ENCODE measurements around the gene LIN9.
"Not testable (repeated sequence)": the region's sequence is repeated elsewhere in the genome, so short reads cannot be mapped to it uniquely, and the experiment has no call there.

The LIN9 gene, protein sequence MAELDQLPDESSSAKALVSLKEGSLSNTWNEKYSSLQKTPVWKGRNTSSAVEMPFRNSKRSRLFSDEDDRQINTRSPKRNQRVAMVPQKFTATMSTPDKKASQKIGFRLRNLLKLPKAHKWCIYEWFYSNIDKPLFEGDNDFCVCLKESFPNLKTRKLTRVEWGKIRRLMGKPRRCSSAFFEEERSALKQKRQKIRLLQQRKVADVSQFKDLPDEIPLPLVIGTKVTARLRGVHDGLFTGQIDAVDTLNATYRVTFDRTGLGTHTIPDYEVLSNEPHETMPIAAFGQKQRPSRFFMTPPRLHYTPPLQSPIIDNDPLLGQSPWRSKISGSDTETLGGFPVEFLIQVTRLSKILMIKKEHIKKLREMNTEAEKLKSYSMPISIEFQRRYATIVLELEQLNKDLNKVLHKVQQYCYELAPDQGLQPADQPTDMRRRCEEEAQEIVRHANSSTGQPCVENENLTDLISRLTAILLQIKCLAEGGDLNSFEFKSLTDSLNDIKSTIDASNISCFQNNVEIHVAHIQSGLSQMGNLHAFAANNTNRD

DNA sequence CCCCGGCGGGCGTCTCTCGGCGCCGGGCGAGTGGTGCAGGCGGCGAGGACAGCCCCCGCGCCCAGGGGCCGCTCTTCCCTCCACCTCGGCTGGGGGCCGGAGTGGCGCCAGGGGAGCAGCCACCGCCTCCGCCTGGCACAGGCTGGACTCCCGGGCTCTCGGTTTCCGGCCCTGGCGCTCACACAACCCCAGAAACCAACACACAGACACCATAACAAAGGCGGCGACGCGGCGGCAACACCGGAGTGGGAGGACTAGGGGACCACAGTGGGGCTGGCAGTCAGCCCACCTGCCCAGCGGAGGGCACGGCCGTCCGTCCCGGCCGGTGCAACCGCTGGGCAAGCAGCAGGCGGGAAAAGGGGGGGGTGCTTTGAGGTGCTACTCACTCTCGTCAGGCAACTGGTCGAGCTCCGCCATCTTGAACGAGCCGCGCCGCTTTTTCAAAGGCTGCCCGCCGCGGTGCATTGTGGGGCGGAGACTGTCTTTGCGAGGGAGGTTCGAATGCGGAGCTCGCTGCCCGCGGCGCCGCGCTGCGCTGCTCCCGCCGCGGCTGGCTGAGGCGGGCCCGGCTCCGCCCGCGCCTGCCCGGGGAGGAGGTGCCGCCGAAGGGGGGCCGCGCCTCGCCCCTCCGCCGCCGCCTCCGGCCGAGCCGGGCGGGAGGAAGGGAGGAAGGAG lies at the start of gene LIN9:
LIN9 (minus strand) TSS at position 442 of the 675 bp plus-strand sequence; CDS start at position 417, 25 bp downstream.
- peak; percentile 87 for DNase-seq (ENCODE audit: low read depth)

DNA sequence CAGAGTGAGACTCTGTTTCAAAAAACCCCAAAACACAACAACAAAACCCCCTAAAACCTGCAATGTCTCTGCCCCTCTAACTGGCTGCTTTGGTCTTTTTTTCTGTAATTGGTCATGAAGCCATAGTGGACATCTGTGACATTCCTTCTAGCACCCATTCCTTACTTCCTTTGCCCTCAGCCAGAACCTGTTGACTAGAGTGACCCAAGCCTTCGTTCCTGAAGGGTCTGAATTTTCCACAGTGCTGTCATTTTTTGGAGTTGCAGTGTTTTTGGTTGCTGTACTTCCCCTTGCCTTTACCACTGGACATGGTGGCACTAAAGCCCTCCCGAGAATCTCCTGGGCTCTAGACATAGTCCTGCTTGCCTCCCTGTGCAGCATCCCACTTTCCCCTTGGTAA lies 48.5 kb upstream of the LIN9 start:
- DNase-seq (ENCODE audit: low read depth), result no peak

DNA sequence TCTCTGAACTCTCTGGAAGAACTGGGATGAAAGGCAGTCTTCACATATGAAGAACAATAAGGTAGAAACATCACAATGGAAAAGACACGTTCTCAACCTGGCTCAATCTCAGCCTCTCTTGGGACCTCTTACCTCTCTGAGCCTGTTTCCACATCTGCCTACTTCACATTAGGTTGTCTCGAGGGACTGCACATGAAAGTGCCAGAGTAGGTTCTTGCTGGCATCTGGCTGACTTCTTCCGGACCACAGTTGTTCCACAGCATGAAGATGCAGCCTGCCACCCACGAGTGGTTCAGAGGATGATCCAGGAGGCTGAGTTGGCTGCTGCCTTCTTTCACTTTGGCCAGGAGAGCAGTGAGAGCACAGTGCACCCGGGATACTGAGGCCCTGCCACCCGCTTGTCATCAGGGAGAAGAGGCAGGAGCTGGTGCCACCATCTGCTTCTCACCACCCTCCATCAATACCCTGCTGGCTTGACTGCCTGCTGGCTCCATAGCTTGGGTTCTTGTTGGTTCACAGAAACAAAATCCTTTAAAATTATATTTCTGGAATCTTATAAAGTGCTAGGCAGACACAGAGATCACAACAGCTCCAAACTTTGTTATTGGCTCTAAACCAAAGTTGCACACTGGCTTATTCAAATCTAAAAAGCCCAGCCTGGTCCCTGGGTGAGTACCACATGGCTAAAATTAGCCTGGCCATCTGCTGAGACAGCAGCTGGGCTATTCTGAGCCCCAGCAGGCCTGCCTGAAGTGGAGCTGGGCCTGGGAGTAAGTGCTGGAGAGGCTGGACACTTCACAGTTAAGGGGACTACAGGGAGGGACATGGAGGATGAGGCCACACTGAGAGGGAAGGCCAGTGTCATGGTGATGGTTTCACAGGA lies 46.9 kb upstream of the LIN9 start:
- DNase-seq (ENCODE audit: low read depth), result no peak

GRCh38 chr1:226355016-226355415 lies 46.1 kb upstream of the LIN9 start:
- DNase-seq (ENCODE audit: low read depth), result no peak

DNA sequence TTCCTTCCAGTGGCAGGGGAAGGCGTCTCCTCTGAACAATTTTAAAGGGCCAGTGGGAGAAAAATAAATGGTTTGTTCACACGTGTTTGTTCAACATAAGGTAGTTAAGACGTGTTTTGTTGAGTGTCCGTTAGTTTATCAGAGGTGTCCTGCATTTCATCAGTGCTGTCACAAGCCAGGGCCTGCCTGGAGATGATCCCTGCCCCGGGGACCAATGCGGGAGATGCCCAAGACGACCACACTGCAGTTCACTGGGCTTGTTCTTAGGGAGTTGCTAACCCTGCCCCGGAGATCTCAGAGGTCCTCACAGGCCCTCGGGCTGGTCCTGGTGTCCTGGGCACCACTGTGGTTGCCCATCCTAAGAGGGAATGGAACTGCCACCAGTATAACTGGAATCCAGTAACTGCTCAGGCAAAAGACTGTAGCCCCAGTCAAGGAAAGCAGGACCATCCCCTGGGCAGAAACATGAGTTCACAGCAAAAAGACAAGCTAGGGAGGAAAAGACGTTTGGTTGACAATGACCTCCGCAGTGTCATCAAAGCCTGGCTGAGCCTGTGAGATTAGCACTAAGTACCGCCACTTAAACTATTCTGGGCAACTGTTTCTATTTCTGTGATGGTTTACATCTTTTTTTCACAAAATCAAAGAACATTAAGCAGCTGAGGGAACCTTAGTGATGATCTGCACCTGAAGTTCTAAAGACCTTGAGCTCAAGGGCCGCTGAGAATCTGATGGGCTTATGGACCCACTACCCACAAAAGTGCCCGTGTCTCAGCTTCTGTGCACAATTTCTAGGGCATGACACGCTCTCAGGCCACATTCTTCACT lies 44.9 kb upstream of the LIN9 start:
- DNase-seq (ENCODE audit: low read depth), result no peak

DNA sequence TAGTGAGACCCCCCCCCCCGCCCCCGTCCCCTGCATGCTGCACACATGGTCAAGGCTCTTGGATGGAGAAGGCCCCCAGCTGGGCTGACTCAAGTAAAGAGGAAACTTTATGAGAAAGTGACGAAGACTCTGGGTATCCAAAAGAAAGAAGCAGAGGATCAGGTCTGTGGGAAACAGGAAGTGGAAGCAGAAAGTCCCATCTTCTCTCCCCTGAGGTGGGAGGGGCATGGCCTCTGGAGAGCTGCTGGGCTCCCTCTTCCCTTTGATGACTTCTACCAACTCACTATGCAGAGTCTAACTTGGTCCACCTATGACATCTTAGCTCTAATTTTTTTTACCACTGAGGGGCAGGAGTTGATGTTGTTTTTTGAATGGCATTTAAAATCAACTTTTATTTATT lies 42.7 kb upstream of the LIN9 start:
- DNase-seq (ENCODE audit: low read depth), result no peak

- DNase-seq (ENCODE audit: low read depth), result no peak
Observed at GRCh38 chr1:226350519-226350865, 41.5 kb upstream of the LIN9 start.

DNA sequence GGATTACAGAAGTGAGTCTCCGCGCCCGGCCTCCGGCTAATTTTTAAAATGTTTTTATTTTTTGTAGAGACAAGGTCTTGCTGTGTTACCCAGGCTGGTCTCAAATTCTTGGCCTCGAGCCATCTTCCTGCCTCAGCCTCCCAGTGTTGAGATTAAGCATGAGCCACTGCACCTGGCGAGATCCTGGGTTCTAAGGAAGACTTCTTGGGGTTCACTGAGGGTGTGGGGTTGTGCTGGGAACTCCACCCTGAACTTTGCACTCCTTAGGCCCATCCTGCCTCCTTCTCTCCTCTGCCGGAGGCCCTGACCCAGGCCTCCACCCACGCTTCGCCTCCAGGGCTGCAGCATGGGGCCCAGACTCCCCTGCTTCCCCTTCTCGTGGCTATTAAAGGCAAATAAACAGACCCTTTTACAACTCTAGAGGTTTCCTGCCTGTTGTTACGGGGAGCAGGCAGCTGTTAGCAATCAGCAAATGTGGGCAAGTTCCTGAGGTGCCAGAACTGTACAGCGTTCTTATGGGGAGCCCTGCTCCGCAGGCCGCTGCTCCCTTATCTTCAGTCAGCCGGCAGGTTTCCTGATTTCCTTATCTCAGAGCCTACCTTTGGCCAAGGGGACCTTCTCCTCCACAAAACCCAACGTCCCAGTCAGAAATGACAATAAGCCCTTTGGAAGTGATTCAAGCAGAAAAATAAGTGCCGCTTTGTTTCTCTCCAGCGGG lies 41.0 kb upstream of the LIN9 start:
- no peak for DNase-seq (ENCODE audit: low read depth)

DNA sequence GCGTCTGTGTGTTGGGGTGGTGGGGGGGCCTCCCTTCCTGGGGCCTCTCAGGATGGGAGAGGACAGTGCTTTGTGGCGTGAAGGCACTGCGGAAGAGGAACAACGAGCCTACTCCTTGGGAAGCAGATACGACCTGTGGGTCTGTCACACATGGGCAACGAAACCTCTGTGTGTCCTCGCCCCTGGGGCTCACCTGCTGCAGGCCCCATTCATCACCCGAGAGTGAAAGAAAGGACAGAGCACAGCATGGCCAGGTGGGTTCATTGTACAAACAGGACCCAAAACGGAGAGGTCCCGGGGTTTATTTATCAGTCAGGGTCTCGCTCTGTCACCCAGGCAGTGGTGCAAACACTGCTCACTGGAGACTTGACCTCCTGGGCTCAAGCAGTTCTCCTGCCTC lies 40.1 kb upstream of the LIN9 start:
- DNase-seq (ENCODE audit: low read depth), result no peak

DNA sequence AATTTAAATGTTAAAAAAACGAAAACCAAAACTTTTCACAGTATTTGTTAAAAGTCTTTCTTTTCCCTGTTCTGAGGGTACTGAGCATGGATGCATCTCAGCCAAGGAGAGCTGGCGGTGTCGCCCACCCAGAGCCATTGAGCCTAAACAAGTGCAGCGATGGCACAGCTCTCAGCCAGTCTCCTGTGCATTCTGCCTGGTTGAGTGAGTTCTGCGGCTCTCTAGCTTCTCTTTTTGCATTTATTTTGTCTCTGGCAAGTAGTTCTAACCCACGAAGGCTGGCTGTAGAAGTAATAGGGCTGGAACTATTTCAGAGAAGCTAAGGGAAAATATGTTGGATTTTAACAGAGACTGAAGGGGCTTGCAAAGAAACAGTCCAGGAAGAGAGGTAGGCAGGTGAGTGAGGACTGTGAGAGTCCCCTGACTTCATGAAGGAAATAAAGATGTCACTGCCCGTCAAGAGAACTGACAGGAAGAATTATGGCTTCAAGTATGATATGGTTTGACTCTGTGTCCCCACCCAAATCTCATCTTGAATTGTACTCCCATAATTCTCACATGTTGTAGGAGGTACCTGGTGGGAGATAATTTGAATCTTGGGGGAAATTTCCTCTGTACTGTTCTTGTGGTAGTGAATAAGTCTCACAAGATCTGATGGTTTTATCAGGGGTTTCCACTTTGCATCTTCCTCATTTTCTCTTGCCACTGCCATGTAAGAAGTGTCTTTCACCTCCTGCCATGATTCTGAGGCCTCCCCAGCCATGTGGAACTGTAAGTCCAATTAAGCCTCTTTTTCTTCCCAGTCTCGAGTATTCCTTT lies 35.7 kb upstream of the LIN9 start:
- DNase-seq (ENCODE audit: low read depth), result no peak

- no peak for DNase-seq (ENCODE audit: low read depth)
Observed at GRCh38 chr1:226342656-226343055, 33.7 kb upstream of the LIN9 start.

DNA sequence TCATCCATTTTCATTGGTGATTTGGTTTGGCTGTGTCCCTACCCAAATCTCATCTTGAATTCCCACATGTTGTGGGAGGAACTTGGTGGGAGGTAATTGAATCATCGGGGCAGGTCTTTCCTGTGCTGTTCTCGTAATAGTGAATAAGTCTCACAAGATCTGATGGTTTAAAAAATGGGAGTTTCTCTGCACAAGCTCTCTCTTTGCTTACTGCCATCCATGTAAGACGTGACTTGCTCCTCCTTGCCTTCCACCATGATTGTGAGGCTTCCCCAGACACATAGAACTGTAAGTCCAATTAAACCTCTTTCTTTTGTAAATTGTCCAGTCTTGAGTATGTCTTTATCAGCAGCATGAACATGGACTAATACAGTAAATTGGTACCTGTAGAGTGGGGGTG lies 31.1 kb upstream of the LIN9 start:
- not testable (repeated sequence) for DNase-seq (ENCODE audit: low read depth)

GRCh38 chr1:226337276-226337875 lies 28.4 kb upstream of the LIN9 start:
- no peak for DNase-seq (ENCODE audit: low read depth)

DNA sequence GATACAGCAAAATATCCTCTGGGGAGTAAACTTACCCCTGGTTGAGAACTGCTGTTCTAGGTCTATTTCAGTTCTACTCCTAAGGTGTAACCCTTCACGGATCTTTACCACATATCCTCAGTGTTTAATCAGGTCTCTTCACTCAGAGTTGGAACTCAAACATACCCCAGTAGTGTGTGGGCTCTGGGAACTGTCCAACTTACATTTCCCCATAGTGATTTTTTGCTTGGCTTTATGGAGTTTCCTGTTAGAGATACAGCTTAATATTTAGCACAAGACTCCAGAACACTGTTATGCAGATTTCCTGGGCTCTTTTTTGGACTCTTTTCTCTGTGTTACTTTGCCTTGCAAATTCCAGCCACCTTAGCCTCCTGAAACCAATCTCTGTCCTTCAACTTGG lies 26.7 kb upstream of the LIN9 start:
- DNase-seq (ENCODE audit: low read depth), result no peak

DNA sequence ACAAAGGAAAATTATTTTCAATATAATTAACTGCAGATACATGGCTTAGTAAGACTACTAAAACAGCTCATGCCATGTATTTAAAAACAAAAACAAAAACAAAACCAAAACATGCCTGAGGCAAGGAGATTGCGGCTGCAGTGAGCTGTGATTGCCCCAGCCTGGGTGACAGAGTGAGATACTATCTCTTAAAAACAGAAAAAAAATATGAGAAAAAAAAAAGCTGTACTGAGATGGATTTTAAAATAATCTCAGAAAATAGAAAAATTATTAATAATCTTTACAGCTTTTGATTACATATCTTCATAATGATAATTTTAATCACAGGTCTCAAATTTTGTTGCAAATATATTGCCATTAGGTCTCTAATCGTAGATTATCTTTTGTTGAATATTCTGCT lies 24.0 kb upstream of the LIN9 start:
- DNase-seq (ENCODE audit: low read depth), result no peak

GRCh38 chr1:226329237-226329636 lies 20.3 kb upstream of the LIN9 start:
- no peak for DNase-seq (ENCODE audit: low read depth)

DNA sequence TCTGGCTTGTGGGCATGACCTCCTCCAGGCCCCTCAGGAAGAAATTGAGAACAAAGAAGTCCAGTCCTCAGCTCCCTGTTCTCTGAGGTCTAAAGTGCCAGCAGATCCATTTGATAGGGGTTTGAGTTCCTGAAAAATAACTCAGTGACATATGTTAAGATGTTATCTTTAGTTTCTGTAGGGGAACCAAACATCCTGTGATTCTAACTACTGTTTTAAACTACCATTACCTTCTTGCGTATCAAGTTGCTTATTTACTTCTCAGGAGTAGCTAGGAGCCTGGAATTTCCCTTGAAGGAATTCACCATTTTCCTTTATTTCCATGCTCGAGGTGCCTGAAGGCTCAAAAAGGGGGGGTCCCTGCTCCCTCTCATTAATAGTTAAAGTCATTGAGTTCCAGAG lies 18.8 kb upstream of the LIN9 start:
- DNase-seq (ENCODE audit: low read depth), result no peak

DNA sequence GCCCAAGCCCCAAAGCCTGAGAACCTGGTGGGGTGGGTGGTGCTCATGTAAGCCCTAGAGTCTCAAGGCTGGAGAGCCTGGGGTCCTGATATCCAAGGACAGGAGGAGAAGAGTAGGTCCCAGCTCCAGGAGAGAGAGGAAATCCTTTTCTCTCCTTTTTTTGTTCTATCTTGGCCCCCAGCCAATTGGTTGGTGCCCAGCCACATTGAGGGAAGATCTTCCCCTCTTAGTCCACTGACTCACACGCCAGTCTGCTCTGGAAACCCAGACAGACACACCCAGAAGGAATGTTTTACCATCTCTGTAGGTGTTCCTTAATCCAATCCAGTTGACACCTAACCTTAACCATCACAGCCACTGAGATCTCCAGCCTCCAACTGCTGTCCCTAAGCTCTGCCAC lies 16.2 kb upstream of the LIN9 start:
- DNase-seq (ENCODE audit: low read depth), result no peak

- DNase-seq (ENCODE audit: low read depth), result no peak
Observed at GRCh38 chr1:226324479-226324878, 15.5 kb upstream of the LIN9 start.

- DNase-seq (ENCODE audit: low read depth), result no peak
Observed at GRCh38 chr1:226322986-226323385, 14.0 kb upstream of the LIN9 start.

All from activated T-helper 9 cell treated with anti-CD3 and anti-CD28 coated beads, Interleukin-2, amount 50 U/mL, for 16 hours (primary cell).